WTC11 (cell line): ENCODE data around the gene STRC.
"Not testable (repeated sequence)": the region's sequence is repeated elsewhere in the genome, so short reads cannot be mapped to it uniquely, and the experiment has no call there.

Experiments
- ATF2 ChIP-seq: sonication (generic); formaldehyde crosslinking; IDR thresholded peaks from 2 replicates; pipeline ENCODE4 v1.8.1; 2022; ENCODE audit warnings: low read depth, missing genetic modification reagents, borderline replicate concordance
- ATF3 ChIP-seq: sonication (generic); formaldehyde crosslinking; conservative IDR thresholded peaks from 2 replicates; pipeline ENCODE4 v1.8.1; 2022; ENCODE audit warnings: mild to moderate bottlenecking, missing genetic modification reagents
- ATF6 ChIP-seq: sonication (generic); formaldehyde crosslinking; IDR thresholded peaks from 2 replicates; pipeline ENCODE4 v1.8.1; 2023; ENCODE audit warnings: mild to moderate bottlenecking, missing genetic modification reagents
- ESRRA ChIP-seq: sonication (generic); formaldehyde crosslinking; IDR thresholded peaks from 2 replicates; pipeline ENCODE4 v1.8.1; 2022; ENCODE audit warnings: mild to moderate bottlenecking, missing genetic modification reagents, borderline replicate concordance
- MLX ChIP-seq: sonication (generic); formaldehyde crosslinking; IDR thresholded peaks from 2 replicates; pipeline ENCODE4 v1.8.1; 2023; ENCODE audit warnings: mild to moderate bottlenecking, missing genetic modification reagents, moderate library complexity
- NR1H2 ChIP-seq: sonication (generic); formaldehyde crosslinking; IDR thresholded peaks from 2 replicates; pipeline ENCODE4 v1.9.0; 2021; ENCODE audit warnings: mild to moderate bottlenecking, moderate library complexity, missing genetic modification reagents
- SOX15 ChIP-seq: fragments of 250-450 bp; sonication (Bioruptor Pico); IDR thresholded peaks from 2 replicates; pipeline ENCODE4 v1.9.0; 2021; ENCODE audit warnings: mild to moderate bottlenecking
- TF ChIP-seq, protein P1 (sequence below): fragments of 200-600 bp; IDR thresholded peaks from 2 replicates; pipeline ENCODE4 v1.8.0; 2022; ENCODE audit warnings: antibody characterized with exemption
- TF ChIP-seq, protein P2 (sequence below): sonication (generic); formaldehyde crosslinking; IDR thresholded peaks from 2 replicates; pipeline ENCODE4 v1.8.0; 2022; ENCODE audit warnings: mild to moderate bottlenecking, missing genetic modification reagents
- TF ChIP-seq, protein P3 (sequence below): sonication (generic); formaldehyde crosslinking; IDR thresholded peaks from 2 replicates; pipeline ENCODE4 v1.8.0; 2023; ENCODE audit warnings: mild to moderate bottlenecking, missing genetic modification reagents
- TF ChIP-seq, protein P4 (sequence below): sonication (generic); formaldehyde crosslinking; IDR thresholded peaks from 2 replicates; pipeline ENCODE4 v1.8.0; 2022; ENCODE audit warnings: mild to moderate bottlenecking, missing genetic modification reagents
- TF ChIP-seq, protein P5 (sequence below): sonication (generic); formaldehyde crosslinking; IDR thresholded peaks from 2 replicates; pipeline ENCODE4 v1.8.0; 2022; ENCODE audit warnings: mild to moderate bottlenecking, missing genetic modification reagents
- TF ChIP-seq, protein P6 (sequence below): sonication (generic); formaldehyde crosslinking; IDR thresholded peaks from 2 replicates; pipeline ENCODE4 v1.8.1; 2023; ENCODE audit warnings: mild to moderate bottlenecking, missing genetic modification reagents, moderate library complexity

DNA sequence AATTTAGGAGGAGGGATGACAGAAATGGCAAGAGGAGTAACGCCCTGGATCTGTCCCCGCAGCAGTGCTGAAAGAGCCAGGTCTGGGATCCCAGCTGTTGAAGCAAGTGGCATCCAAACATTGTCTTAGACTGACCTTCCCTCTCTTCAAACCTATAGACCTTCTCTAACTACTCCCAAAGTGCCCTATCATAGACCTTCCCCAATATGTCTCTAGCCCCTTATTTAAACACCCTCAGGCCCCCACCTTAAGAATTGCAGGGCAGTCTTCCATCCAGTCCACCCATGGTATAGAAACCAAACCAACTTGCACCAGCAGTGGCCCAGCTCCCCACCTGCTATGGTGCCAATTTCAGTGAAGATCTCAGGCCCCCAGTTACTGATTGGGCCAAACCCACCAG is 18.4 kb downstream of the STRC start:
- TF ChIP-seq, protein P1, sequence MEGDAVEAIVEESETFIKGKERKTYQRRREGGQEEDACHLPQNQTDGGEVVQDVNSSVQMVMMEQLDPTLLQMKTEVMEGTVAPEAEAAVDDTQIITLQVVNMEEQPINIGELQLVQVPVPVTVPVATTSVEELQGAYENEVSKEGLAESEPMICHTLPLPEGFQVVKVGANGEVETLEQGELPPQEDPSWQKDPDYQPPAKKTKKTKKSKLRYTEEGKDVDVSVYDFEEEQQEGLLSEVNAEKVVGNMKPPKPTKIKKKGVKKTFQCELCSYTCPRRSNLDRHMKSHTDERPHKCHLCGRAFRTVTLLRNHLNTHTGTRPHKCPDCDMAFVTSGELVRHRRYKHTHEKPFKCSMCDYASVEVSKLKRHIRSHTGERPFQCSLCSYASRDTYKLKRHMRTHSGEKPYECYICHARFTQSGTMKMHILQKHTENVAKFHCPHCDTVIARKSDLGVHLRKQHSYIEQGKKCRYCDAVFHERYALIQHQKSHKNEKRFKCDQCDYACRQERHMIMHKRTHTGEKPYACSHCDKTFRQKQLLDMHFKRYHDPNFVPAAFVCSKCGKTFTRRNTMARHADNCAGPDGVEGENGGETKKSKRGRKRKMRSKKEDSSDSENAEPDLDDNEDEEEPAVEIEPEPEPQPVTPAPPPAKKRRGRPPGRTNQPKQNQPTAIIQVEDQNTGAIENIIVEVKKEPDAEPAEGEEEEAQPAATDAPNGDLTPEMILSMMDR, result not testable (repeated sequence)
- not testable (repeated sequence) for TF ChIP-seq ATF6; ESRRA (CRISPR knock-in tag); MLX (CRISPR knock-in tag); NR1H2 (CRISPR knock-in tag); ATF2 (CRISPR knock-in tag); ATF3 (CRISPR knock-in tag); SOX15 (CRISPR knock-in tag)
- TF ChIP-seq, protein P2, sequence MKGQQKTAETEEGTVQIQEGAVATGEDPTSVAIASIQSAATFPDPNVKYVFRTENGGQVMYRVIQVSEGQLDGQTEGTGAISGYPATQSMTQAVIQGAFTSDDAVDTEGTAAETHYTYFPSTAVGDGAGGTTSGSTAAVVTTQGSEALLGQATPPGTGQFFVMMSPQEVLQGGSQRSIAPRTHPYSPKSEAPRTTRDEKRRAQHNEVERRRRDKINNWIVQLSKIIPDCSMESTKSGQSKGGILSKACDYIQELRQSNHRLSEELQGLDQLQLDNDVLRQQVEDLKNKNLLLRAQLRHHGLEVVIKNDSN, result not testable (repeated sequence)
- TF ChIP-seq, protein P3, sequence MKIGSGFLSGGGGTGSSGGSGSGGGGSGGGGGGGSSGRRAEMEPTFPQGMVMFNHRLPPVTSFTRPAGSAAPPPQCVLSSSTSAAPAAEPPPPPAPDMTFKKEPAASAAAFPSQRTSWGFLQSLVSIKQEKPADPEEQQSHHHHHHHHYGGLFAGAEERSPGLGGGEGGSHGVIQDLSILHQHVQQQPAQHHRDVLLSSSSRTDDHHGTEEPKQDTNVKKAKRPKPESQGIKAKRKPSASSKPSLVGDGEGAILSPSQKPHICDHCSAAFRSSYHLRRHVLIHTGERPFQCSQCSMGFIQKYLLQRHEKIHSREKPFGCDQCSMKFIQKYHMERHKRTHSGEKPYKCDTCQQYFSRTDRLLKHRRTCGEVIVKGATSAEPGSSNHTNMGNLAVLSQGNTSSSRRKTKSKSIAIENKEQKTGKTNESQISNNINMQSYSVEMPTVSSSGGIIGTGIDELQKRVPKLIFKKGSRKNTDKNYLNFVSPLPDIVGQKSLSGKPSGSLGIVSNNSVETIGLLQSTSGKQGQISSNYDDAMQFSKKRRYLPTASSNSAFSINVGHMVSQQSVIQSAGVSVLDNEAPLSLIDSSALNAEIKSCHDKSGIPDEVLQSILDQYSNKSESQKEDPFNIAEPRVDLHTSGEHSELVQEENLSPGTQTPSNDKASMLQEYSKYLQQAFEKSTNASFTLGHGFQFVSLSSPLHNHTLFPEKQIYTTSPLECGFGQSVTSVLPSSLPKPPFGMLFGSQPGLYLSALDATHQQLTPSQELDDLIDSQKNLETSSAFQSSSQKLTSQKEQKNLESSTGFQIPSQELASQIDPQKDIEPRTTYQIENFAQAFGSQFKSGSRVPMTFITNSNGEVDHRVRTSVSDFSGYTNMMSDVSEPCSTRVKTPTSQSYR, result not testable (repeated sequence)
- TF ChIP-seq, protein P4, sequence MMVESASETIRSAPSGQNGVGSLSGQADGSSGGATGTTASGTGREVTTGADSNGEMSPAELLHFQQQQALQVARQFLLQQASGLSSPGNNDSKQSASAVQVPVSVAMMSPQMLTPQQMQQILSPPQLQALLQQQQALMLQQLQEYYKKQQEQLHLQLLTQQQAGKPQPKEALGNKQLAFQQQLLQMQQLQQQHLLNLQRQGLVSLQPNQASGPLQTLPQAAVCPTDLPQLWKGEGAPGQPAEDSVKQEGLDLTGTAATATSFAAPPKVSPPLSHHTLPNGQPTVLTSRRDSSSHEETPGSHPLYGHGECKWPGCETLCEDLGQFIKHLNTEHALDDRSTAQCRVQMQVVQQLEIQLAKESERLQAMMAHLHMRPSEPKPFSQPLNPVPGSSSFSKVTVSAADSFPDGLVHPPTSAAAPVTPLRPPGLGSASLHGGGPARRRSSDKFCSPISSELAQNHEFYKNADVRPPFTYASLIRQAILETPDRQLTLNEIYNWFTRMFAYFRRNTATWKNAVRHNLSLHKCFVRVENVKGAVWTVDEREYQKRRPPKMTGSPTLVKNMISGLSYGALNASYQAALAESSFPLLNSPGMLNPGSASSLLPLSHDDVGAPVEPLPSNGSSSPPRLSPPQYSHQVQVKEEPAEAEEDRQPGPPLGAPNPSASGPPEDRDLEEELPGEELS (CRISPR knock-in tag), result not testable (repeated sequence)
- TF ChIP-seq, protein P5, sequence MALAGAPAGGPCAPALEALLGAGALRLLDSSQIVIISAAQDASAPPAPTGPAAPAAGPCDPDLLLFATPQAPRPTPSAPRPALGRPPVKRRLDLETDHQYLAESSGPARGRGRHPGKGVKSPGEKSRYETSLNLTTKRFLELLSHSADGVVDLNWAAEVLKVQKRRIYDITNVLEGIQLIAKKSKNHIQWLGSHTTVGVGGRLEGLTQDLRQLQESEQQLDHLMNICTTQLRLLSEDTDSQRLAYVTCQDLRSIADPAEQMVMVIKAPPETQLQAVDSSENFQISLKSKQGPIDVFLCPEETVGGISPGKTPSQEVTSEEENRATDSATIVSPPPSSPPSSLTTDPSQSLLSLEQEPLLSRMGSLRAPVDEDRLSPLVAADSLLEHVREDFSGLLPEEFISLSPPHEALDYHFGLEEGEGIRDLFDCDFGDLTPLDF, result not testable (repeated sequence)
- TF ChIP-seq, protein P6, sequence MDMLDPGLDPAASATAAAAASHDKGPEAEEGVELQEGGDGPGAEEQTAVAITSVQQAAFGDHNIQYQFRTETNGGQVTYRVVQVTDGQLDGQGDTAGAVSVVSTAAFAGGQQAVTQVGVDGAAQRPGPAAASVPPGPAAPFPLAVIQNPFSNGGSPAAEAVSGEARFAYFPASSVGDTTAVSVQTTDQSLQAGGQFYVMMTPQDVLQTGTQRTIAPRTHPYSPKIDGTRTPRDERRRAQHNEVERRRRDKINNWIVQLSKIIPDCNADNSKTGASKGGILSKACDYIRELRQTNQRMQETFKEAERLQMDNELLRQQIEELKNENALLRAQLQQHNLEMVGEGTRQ (CRISPR knock-in tag), result not testable (repeated sequence)
